Liver (tissue), 9 donors: Measurements from ENCODE around the gene ST8SIA3. TPM values are rescaled to one million over a fixed set of nuclear protein-coding genes. Genes with fewer than 3 reads are reported as not detected.

Experiments
- DNase-seq: peaks from one replicate; pipeline ENCODE4 v3.0.0-alpha.2; 2017; ENCODE audit warnings: low spot score
- H3K27ac ChIP-seq, 2 donors: one replicate each; pipeline ENCODE4 v1.7.0; 2013; ENCODE audit warnings: inconsistent platforms in 2 of 2, low read length in 2 of 2, control low read depth in 1 of 2, low read depth in 1 of 2, mild to moderate bottlenecking in 1 of 2
- H3K27me3 ChIP-seq, 4 donors: one replicate each; pipeline versions ENCODE4 v1.6.1 to v1.7.0; 2013; ENCODE audit warnings: low read length in 3 of 4, inconsistent platforms in 1 of 4, mild to moderate bottlenecking in 1 of 4, moderate library complexity in 1 of 4; ENCODE audit not compliant: control insufficient read depth in 4 of 4, insufficient read depth in 4 of 4
- H3K36me3 ChIP-seq, 4 donors: one replicate each; pipeline versions ENCODE4 v1.6.1 to v1.7.0; 2013; ENCODE audit warnings: low read length in 3 of 4, mild to moderate bottlenecking in 3 of 4, low read depth in 1 of 4, moderate library complexity in 1 of 4; ENCODE audit not compliant: control insufficient read depth in 4 of 4, insufficient read depth in 3 of 4
- H3K4me1 ChIP-seq, 4 donors: one replicate each; pipeline versions ENCODE4 v1.6.1 to v1.7.0; 2013; ENCODE audit warnings: low read length in 3 of 4, mild to moderate bottlenecking in 3 of 4, moderate library complexity in 1 of 4; ENCODE audit not compliant: control insufficient read depth in 4 of 4, insufficient read depth in 4 of 4
- H3K4me3 ChIP-seq, 3 donors: one replicate each; pipeline versions ENCODE4 v1.6.1 to v1.7.0; 2013; ENCODE audit warnings: low read length in 3 of 3, control low read depth in 1 of 3, low read depth in 1 of 3, mild to moderate bottlenecking in 1 of 3
- H3K9ac ChIP-seq, 2 donors: one replicate each; pipeline ENCODE4 v1.7.0; 2013; ENCODE audit warnings: low read length in 2 of 2, mild to moderate bottlenecking in 2 of 2, moderate library complexity in 2 of 2, control low read depth in 1 of 2, low read depth in 1 of 2
- H3K9me3 ChIP-seq, 4 donors: one replicate each; pipeline versions ENCODE4 v1.6.1 to v1.7.0; 2013; ENCODE audit warnings: low read length in 3 of 4; ENCODE audit not compliant: control insufficient read depth in 4 of 4
- EGR1 ChIP-seq, 2 donors: IDR thresholded peaks; 2 replicates each; pipeline ENCODE4 v1.6.1; 2016 to 2018; ENCODE audit warnings: antibody characterized with exemption in 2 of 2, low read depth in 2 of 2
- FOXA1 ChIP-seq: IDR thresholded peaks from 2 replicates; pipeline ENCODE4 v1.6.1; 2016; ENCODE audit warnings: antibody characterized with exemption
- FOXA2 ChIP-seq: IDR thresholded peaks from 2 replicates; pipeline ENCODE4 v1.6.1; 2016; ENCODE audit warnings: antibody characterized with exemption
- GABPA ChIP-seq, 2 donors: IDR thresholded peaks in 1 of 2; conservative IDR thresholded peaks in 1 of 2; 2 replicates each; pipeline ENCODE4 v1.6.1; 2016; ENCODE audit warnings: antibody characterized with exemption in 2 of 2, mild to moderate bottlenecking in 1 of 2, moderate library complexity in 1 of 2
- HNF4A ChIP-seq, 2 donors: conservative IDR thresholded peaks; 2 replicates each; pipeline ENCODE4 v1.6.1; 2016; ENCODE audit warnings: antibody characterized with exemption in 2 of 2, mild to moderate bottlenecking in 2 of 2
- HNF4G ChIP-seq: IDR thresholded peaks from 2 replicates; pipeline ENCODE4 v1.6.1; 2016; ENCODE audit warnings: antibody characterized with exemption
- NR2F2 ChIP-seq: IDR thresholded peaks from 2 replicates; pipeline ENCODE4 v1.6.1; 2016; ENCODE audit warnings: antibody characterized with exemption
- RAD21 ChIP-seq, 2 donors: IDR thresholded peaks; 2 replicates each; pipeline ENCODE4 v1.6.1; 2016; ENCODE audit warnings: antibody characterized with exemption in 2 of 2, mild to moderate bottlenecking in 2 of 2
- RXRA ChIP-seq, 2 donors: IDR thresholded peaks; 2 replicates each; pipeline ENCODE4 v1.6.1; 2017 to 2018; ENCODE audit warnings: antibody characterized with exemption in 2 of 2, mild to moderate bottlenecking in 1 of 2
- YY1 ChIP-seq: IDR thresholded peaks from 2 replicates; pipeline ENCODE4 v1.6.1; 2016; ENCODE audit warnings: antibody characterized with exemption, mild to moderate bottlenecking
- WGBS: extraction: QIAGEN DNeasy Blood & Tissue Kit; methylation state at CpG from one replicate; pipeline ENCODE4 v1.1.7; 2013; 5-methylcytosine and 5-hydroxymethylcytosine counted together
- polyA plus RNA-seq, 2 donors: library from polyadenylated mRNA; stranded (reverse) in 1 of 2; unstranded in 1 of 2; fragments of 200-250 nt in 1 of 2; fragments of >200 nt in 1 of 2; fragmentation: Nextera tagmentation in 1 of 2; extraction: Ambion mirVana in 1 of 2; gene quantifications; one replicate each; pipeline versions ENCODE4 v1.2.1 to v1.2.3, GENCODE V29; 2013 to 2015
- total RNA-seq, 2 donors: library from RNA; depleted of rRNA; stranded (reverse); fragments of >200 nt; gene quantifications; one replicate each; pipeline ENCODE4 v1.2.3, GENCODE V29; 2014
- TF ChIP-seq, protein P1 (sequence below): IDR thresholded peaks from 2 replicates; pipeline ENCODE4 v1.6.1; 2016; ENCODE audit warnings: antibody characterized with exemption, mild to moderate bottlenecking
- TF ChIP-seq, protein P2 (sequence below): IDR thresholded peaks from 2 replicates; pipeline ENCODE4 v1.6.1; 2016; ENCODE audit warnings: antibody characterized with exemption
- TF ChIP-seq, protein P3 (sequence below): IDR thresholded peaks from 2 replicates; pipeline ENCODE4 v1.6.1; 2016; ENCODE audit warnings: antibody characterized with exemption
- donor health status: healthy.
- donor health status: healthy.
- donor health status: healthy.
- donor health status: healthy.
- donor health status: healthy.

The ST8SIA3 gene
- total and polyA plus RNA-seq, 4 donors: under 0.01 to 3.0 (median 0.32) TPM

DNA sequence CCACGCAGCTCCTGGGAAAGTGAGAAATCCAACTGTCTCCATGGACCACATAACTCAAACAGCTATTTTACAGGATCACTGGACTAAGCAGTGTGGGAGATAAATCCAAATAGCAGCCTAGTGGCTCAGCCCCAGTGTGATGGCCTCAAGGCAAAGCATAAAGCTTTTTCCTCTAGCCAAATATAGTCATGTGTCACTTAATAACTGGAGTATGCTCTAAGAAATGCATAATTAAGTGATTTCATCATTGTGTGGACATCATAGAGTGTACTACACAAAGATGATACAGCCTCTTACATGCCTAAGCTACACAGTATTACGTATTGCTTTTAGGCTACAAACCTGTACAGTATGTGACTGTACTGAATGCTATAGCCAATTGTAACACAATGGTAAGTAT is 31.8 kb upstream of the ST8SIA3 start:
- WGBS: 88% methylated on average over 2 of the region's 2 CpGs
- no peaks in the 10 kb centered on the region for H3K9me3 ChIP-seq
- H3K4me3 ChIP-seq: no peak overlapping the region
- TF ChIP-seq YY1: no peak
- TF ChIP-seq HNF4A (conservative IDR thresholded peaks at IDR 0.05): no peak
- TF ChIP-seq, protein P1, sequence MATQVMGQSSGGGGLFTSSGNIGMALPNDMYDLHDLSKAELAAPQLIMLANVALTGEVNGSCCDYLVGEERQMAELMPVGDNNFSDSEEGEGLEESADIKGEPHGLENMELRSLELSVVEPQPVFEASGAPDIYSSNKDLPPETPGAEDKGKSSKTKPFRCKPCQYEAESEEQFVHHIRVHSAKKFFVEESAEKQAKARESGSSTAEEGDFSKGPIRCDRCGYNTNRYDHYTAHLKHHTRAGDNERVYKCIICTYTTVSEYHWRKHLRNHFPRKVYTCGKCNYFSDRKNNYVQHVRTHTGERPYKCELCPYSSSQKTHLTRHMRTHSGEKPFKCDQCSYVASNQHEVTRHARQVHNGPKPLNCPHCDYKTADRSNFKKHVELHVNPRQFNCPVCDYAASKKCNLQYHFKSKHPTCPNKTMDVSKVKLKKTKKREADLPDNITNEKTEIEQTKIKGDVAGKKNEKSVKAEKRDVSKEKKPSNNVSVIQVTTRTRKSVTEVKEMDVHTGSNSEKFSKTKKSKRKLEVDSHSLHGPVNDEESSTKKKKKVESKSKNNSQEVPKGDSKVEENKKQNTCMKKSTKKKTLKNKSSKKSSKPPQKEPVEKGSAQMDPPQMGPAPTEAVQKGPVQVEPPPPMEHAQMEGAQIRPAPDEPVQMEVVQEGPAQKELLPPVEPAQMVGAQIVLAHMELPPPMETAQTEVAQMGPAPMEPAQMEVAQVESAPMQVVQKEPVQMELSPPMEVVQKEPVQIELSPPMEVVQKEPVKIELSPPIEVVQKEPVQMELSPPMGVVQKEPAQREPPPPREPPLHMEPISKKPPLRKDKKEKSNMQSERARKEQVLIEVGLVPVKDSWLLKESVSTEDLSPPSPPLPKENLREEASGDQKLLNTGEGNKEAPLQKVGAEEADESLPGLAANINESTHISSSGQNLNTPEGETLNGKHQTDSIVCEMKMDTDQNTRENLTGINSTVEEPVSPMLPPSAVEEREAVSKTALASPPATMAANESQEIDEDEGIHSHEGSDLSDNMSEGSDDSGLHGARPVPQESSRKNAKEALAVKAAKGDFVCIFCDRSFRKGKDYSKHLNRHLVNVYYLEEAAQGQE: no peak
- no peak for TF ChIP-seq NR2F2
- no peak for TF ChIP-seq FOXA2
- TF ChIP-seq FOXA1: no peak
- TF ChIP-seq, protein P2, sequence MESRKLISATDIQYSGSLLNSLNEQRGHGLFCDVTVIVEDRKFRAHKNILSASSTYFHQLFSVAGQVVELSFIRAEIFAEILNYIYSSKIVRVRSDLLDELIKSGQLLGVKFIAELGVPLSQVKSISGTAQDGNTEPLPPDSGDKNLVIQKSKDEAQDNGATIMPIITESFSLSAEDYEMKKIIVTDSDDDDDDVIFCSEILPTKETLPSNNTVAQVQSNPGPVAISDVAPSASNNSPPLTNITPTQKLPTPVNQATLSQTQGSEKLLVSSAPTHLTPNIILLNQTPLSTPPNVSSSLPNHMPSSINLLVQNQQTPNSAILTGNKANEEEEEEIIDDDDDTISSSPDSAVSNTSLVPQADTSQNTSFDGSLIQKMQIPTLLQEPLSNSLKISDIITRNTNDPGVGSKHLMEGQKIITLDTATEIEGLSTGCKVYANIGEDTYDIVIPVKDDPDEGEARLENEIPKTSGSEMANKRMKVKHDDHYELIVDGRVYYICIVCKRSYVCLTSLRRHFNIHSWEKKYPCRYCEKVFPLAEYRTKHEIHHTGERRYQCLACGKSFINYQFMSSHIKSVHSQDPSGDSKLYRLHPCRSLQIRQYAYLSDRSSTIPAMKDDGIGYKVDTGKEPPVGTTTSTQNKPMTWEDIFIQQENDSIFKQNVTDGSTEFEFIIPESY: no peak
- TF ChIP-seq GABPA (IDR thresholded peaks at IDR 0.05 in 1 of 2, conservative IDR thresholded peaks at IDR 0.05 in 1 of 2): no peak
- TF ChIP-seq RXRA (IDR thresholded peaks at IDR 0.05): no peak
- no peak for TF ChIP-seq EGR1 (IDR thresholded peaks at IDR 0.05; ENCODE audit: low read depth in 2 of 2)
- TF ChIP-seq HNF4G: no peak
- H3K9ac ChIP-seq: no peak overlapping the region
- DNase-seq: no peak
- H3K4me1 ChIP-seq: no peaks in the 10 kb centered on the region
- no peak overlapping the region for H3K27ac ChIP-seq
- H3K27me3 ChIP-seq: no peaks in the 10 kb centered on the region
- no peaks in the 10 kb centered on the region for H3K36me3 ChIP-seq

DNA sequence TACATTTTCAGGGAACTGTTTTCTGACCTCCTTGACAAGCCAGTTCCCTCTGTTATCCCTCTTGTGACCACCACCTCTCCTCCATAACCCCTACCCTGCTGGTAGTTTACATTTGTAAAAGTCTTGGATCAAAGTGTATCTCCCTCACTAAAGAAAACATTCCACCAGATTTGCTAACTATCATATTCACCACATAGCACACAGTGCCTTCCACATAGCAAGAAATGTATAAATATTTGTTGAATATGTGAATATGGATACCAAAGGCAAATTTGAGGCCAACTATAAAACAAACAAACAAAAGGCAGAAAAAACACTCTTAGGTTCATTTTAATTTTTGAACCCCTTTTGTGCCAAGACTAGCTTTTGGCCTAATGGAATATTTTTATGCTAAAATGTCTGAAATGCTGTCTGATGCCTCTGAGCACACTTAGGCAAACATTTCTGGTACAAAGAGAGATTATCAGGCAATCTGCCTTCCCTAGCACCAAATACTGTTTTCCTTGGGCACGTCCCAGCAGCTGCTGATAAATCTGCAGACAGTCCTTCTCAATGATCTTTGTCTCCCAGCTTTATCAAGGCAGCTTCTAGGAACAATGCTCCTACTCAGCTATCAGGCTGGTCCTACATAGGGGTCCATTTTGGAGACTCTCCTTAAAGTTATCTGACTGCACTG is 26.7 kb upstream of the ST8SIA3 start:
- no peaks in the 10 kb centered on the region for H3K27me3 ChIP-seq
- no peak overlapping the region for H3K4me3 ChIP-seq
- H3K9ac ChIP-seq: no peak overlapping the region
- TF ChIP-seq, protein P1: no peak
- TF ChIP-seq YY1: no peak
- TF ChIP-seq, protein P3, sequence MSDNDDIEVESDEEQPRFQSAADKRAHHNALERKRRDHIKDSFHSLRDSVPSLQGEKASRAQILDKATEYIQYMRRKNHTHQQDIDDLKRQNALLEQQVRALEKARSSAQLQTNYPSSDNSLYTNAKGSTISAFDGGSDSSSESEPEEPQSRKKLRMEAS: no peak
- no peak for TF ChIP-seq RAD21 (IDR thresholded peaks at IDR 0.05)
- no peak for TF ChIP-seq RXRA (IDR thresholded peaks at IDR 0.05)
- H3K9me3 ChIP-seq: no peaks in the 10 kb centered on the region
- no peak for DNase-seq
- no peaks in the 10 kb centered on the region for H3K4me1 ChIP-seq
- no peaks in the 10 kb centered on the region for H3K36me3 ChIP-seq
- WGBS: 58% methylated on average over 1 of the region's 1 CpG
- no peak overlapping the region for H3K27ac ChIP-seq
